CD4-positive, alpha-beta T cell treated with Interleukin-21 for 1 hour (primary cell): ENCODE results near the gene SEPSECS.
"Not testable (repeated sequence)": the region's sequence is repeated elsewhere in the genome, so short reads cannot be mapped to it uniquely, and the experiment has no call there.

Experiments used
- DNase-seq: peaks from one replicate; pipeline ENCODE4 v3.0.0-alpha.2; 2020

SEPSECS gene

DNA sequence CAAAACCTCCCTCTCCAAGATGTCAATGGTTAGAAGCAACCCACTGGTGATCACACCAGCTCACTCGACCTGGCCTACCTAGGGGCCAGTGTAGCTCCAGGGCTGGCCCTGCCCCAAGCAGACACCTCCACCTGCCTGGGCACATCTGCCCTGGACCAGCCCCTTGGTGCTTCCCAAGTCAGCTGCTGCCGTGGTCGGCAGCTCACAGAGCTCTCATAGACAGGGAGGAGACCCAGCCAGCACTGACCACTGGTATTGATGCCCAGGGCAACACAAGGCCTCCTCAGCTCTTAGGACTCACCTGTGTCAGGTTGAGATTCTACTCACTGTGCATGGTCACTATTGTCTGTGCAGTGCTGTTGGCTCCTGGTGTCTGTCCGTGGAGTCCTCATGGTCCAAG is 51.7 kb downstream of the SEPSECS start:
- DNase-seq, result no peak

DNA sequence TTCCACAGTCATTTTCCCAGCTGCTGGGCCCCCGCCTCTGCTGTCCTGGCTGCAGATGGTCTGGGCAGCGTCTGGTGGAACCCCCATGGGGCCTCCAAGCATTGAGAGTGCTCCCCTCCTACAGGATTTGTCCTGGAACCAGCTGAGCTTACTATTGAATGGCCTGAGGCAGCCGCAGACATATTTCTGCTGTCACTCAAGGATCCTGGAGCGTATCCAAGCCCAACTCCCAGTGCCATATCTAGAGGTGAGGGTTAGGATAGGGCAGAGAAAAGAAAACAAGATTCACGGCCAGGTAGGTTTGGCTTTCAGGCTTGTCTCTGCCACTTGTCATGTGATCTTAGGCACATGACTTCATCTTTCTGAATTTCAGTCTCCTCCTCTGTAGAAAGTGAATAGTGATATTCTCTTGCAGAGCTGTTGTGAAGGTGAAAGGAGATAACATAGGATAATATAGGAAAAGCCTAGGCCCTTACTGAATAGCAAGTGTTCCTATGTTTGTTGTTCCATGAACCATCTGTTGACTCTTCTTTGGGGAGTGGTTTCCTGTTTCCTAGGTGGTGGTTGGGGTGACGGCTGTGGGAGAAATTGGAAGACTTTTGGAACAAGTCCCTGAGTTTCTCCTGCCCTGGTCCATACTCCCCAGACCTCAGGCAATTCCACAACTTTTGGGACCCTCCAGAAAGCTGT is 52.3 kb downstream of the SEPSECS start:
- no peak for DNase-seq

DNA sequence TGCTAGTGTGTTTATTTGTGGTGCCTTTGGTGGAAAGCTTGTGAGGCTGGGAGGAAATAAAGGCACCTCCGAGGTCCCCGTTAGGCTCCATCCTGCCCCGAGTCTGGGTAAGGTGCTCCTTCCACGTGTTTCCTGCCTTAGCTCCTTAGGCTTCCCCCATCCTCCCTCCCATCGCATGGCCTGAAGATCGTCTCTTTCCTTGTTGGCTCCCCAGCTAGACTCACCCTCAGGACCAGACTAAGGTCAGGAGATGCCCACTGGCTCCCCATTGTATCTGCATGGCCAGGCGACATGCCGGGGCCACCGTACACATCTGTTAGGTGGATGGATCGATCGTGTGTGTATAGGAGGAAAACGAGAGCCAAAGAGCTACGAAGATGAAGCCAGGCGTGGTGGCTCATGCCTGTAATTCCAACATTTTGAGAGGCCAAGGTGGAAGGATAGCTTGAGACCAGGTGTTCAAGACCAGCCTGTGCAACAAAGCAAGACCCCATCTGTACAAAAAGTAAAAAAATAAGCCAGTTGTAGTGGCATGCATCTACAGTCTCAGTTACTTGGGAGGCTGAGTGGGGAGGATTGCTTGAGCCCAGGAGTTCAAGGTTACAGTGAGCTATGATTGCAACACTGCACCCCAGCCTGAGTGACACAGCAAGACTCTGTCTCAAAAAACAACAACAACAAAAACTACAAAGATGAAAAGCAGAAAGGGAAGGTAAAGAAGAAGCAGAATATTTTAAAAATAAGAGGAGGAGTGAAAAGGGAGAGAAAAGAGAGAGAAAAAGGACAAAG is 53.7 kb downstream of the SEPSECS start:
- no peak for DNase-seq

- no peak for DNase-seq
These were observed 55.7 kb downstream of the SEPSECS start for GRCh38 chr4:25104591-25104990.

GRCh38 chr4:25103418-25103817 is 56.8 kb downstream of the SEPSECS start:
- DNase-seq, result no peak

DNA sequence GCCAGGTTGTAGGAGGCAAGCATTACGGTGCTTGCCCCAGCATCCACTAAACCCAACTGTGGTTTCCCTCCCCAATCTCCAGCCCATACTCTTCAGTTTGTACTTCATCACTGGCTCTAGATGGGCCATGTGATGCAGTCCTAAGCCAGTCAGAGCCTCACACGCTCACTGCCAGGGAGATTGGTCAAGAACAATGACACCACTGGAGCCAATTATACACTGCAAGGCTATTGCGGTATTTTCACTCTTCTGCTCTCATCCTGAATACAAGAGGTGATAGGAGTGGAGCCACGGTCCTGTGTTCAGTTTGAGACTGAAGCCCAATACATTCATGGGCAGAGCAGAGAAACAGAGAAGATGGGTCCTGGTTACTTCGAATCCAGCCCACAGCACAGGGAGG is 58.4 kb downstream of the SEPSECS start:
- no peak for DNase-seq

- DNase-seq, result no peak
These were observed 59.5 kb downstream of the SEPSECS start for GRCh38 chr4:25100710-25101109.

GRCh38 chr4:25100021-25100555 is 60.2 kb downstream of the SEPSECS start:
- no peak for DNase-seq

GRCh38 chr4:25098964-25099891 is 61.0 kb downstream of the SEPSECS start:
- DNase-seq, result no peak

DNA sequence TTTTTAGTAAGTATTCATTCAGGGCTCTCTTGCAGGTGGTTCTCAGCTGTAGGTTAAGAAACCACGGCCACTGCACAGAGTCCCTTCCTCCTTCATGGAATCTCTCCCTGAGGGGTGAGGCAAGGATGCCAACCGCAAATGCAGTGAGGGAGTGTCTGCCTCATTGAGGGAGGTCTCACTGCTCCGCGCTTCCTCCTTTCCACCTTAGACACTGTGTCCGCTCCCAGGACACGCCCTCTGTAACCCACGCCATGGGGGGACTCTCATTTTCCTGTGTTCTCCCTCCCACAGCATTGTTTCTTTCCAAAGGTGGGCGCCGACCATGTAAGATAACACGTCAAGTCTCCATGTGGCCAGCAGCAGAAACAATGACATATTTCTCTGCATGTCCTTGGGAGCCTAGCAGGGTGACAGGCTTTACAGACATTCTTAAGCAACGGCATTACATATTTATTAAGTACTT is 63.2 kb downstream of the SEPSECS start:
- no peak for DNase-seq

DNA sequence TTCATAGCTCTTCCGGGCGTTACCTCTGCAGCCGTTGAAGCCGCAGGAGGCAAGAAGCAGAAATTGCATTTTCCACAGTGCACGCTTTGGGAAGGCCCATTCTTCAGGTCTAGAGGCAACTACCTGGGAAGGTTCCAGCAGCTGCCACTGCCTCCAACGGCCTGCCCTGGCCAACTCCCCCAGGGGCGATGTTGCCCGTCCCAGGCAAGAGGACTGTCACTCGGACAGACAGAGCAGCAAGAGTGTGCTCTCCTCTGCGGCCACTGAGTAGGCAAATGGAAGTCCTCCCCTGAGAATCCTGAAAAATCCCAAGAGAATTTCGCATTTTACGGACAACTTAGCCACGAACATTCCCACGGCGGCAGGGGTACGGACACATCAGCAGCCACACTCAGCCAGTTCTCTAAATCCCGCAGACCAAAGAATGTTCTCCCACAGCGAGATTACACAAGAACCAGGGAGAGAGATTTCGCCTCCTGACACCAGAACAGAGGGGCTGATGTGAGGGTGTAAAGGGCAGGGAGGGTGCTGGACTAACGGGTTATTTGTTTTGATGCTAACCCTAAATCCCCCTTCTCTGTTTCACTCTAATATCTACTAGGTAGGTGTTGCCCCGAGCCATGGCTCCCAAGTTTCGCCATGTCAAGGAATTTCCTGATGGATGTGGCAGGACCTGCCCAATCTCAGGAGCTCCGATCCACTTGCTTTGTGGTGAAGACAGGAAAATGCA is 63.8 kb downstream of the SEPSECS start:
- no peak for DNase-seq

DNA sequence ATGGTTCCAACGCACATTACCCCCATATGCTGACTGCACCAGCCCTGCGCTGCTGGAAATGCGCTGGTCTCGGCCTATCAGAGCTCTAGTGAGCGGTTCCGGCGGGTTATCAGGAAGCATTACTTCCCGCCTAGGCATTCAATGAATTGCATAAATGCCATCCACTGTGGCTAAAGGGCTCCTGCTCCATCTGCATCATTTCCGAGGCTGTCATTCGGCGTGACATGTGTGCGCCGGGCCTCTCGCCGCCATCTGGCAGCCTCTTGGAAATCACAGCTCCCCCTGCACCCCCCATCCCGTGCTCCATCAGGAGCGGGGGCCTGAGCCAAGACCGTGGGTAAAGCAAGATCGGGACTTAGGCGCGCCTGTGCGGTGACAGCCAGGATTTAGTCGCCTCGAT is 64.4 kb downstream of the SEPSECS start:
- DNase-seq, result no peak

DNA sequence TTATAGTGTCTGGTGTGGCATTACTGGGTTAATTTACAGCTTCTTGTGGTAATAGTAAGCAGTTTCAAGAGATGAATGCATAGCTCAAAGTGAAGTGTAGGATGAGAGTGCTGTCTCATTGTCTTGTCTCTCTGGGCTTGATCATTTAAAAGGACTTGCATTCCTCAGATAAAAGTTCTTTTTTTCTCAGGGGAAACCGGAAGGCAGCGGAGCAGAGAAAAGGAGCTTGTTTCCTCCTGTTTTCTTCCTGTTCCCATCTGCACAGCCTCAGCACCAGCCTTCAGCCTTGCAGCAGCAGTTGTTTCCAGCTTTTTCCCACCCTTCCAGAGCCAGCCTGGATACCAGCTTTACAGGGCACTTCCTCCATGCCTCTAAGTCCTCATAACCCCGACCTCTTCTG is 68.1 kb downstream of the SEPSECS start:
- no peak for DNase-seq

- DNase-seq, result no peak
These were observed 69.7 kb downstream of the SEPSECS start for GRCh38 chr4:25090516-25090915.

DNA sequence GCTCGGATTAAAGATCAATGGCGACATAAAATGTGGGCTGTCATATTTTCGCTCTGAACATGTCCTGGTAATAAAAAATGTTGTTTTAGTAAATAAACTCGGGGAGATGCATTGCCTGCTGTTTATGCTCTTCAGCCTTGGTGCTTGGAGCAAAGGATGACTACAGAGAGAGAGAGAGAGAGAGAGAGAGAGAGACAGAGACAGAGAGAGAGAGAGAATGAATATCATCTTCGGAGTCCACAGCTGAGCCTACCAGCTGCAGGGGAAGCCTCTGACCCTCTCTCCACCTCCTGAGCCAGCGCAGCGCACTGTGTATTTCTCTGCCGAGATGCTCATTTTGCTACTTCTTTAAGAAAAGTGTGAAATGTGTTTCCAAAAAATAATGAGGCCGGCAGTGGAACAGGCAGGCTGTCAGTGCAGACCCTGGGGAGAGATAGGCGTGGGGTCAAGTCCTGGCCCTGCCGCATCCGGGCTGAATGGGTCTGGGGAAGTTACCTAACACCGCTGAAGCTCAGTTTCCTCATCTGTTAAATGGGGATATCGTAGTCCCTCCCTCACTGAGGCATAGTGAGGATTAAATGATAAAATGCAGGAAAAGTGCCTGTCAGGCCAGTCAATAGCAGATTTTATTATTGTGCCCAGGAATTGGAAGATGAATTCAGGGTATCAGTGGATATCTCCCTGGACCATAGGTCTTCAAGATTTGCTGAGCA is 71.0 kb downstream of the SEPSECS start:
- DNase-seq, result no peak

GRCh38 chr4:25088093-25088952 is 71.9 kb downstream of the SEPSECS start:
- no peak for DNase-seq

DNA sequence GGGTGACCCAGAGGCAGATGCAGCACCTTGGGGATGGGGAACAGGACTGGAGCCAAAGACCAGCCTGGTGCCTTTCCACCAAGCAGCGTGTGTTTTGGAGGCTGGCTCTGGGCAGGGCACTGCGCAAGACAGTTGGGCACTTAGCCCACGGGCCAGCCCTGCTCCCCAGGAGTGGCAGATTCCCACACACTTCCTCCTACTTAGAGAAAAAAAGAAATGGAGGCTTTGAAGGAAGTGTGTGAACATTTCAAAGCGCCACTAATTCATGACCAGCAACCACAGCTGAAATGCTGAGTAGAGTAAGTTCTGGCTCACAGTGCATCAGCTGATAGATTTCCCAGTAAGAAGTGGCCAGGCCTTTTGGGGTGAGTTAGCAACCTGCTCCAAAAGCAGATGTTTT is 74.6 kb downstream of the SEPSECS start:
- no peak for DNase-seq

DNA sequence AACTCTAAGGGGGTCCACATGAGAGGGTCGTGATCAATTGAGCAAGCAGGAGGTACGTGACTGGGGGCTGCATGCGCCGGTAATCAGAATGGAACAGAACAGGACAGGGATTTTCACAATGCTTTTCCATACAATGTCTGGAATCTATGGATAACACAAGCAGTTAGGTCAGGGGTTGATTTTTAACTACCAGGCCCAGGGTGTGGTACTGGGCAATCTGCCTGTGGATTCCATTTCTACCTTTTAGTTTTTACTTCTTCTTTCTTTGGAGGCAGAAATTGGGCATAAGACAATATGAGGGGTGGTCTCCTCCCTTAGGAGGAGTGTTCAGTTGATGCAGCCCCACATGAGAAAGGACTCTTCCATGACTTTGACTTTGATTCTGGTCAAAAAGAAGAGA is 76.8 kb downstream of the SEPSECS start:
- DNase-seq, result not testable (repeated sequence)

- no peak for DNase-seq
These were observed 78.3 kb downstream of the SEPSECS start for GRCh38 chr4:25081866-25082471.

DNA sequence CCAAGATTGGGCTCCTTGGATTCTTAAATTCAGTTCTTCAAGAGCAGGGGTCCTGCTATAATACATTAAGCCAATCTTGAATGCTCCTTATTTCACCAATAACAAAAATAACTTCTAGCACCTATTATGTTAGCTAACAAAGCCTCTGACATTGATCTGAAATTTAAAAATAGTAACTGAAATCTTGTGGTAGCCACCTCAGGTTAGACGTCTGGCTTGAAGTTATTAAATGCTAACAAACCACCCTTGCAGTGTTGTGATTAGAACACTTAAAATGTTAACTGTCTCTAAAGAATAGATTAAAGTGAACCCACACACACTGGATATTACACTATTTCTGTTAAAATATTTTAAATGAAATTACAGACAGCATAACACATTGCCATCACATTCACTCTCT is 79.7 kb downstream of the SEPSECS start:
- no peak for DNase-seq
